Gastroesophageal sphincter (tissue), 4 donors: ENCODE measurements around the gene WWC1. TPM values are rescaled to one million over a fixed set of nuclear protein-coding genes. Genes with fewer than 3 reads are reported as not detected.

ENCODE experiments used
- ATAC-seq: fragments of 150-250 bp; one replicate; pipeline ENCODE4 v1.9.1; 2016; ENCODE audit warnings: mild to moderate bottlenecking, moderate library complexity
- H3K27ac ChIP-seq, 4 donors: fragments of 200-600 bp; sonication (generic) in 3 of 4; 1 replicate in 3 of 4; 2 replicates in 1 of 4; pipeline ENCODE4 v1.5.1; 2016 to 2019
- H3K27me3 ChIP-seq: fragments of 200-600 bp; sonication (generic); one replicate; pipeline ENCODE4 v1.5.1; 2019
- H3K36me3 ChIP-seq, 2 donors: fragments of 200-600 bp; sonication (generic); one replicate each; pipeline ENCODE4 v1.5.1; 2019; ENCODE audit warnings: control low read depth in 1 of 2
- H3K4me1 ChIP-seq, 3 donors: fragments of 200-600 bp; sonication (generic); 1 replicate in 2 of 3; 2 replicates in 1 of 3; pipeline ENCODE4 v1.5.1; 2016 to 2019; ENCODE audit warnings: control low read depth in 2 of 3
- H3K4me3 ChIP-seq, 2 donors: fragments of 200-600 bp; sonication (generic); one replicate each; pipeline ENCODE4 v1.5.1; 2019; ENCODE audit warnings: mild to moderate bottlenecking in 1 of 2, moderate library complexity in 1 of 2
- H3K9me3 ChIP-seq, 3 donors: fragments of 200-600 bp; sonication (generic); one replicate each; pipeline ENCODE4 v1.5.1; 2017 to 2019; ENCODE audit warnings: control low read depth in 2 of 3
- CTCF ChIP-seq, 4 experiments: fragments of 200-600 bp in 2 of 4; fragments of 450-650 bp in 2 of 4; sonication (generic) in 1 of 4; IDR thresholded peaks; one replicate each; pipeline ENCODE4 v1.5.1; 2017 to 2019; ENCODE audit warnings: antibody characterized with exemption in 4 of 4, mild to moderate bottlenecking in 2 of 4, moderate library complexity in 2 of 4
- EP300 ChIP-seq: sonication (generic); formaldehyde crosslinking; IDR thresholded peaks from one replicate; pipeline ENCODE4 v1.6.1; 2017; ENCODE audit warnings: antibody characterized with exemption, mild to moderate bottlenecking
- POLR2A ChIP-seq, 2 donors: fragments of 450-650 bp; IDR thresholded peaks; one replicate each; pipeline ENCODE4 v1.6.1; 2017; ENCODE audit warnings: antibody characterized with exemption in 2 of 2, mild to moderate bottlenecking in 2 of 2, moderate library complexity in 1 of 2
- POLR2AphosphoS5 ChIP-seq: sonication (generic); formaldehyde crosslinking; IDR thresholded peaks from one replicate; pipeline ENCODE4 v1.6.1; 2017; ENCODE audit warnings: antibody characterized with exemption
- WGBS, 2 donors: methylation state at CpG; one replicate each; pipeline ENCODE4 v1.1.5; 2018; ENCODE audit warnings: low coverage in 1 of 2; 5-methylcytosine and 5-hydroxymethylcytosine counted together
- total RNA-seq, 4 donors: library from RNA; depleted of rRNA; stranded (reverse); fragments of >200 nt; gene quantifications; one replicate each; pipeline ENCODE4 v1.1.0, GENCODE V29; 2016

WWC1 gene
- total RNA-seq, 4 donors from 2014 or later = 0.67 to 6.9 (median 3.8) TPM

- no peaks in the 10 kb centered on the region for H3K36me3 ChIP-seq
These were observed 11.3 kb downstream of the WWC1 start for GRCh38 chr5:168302785-168303184.

DNA sequence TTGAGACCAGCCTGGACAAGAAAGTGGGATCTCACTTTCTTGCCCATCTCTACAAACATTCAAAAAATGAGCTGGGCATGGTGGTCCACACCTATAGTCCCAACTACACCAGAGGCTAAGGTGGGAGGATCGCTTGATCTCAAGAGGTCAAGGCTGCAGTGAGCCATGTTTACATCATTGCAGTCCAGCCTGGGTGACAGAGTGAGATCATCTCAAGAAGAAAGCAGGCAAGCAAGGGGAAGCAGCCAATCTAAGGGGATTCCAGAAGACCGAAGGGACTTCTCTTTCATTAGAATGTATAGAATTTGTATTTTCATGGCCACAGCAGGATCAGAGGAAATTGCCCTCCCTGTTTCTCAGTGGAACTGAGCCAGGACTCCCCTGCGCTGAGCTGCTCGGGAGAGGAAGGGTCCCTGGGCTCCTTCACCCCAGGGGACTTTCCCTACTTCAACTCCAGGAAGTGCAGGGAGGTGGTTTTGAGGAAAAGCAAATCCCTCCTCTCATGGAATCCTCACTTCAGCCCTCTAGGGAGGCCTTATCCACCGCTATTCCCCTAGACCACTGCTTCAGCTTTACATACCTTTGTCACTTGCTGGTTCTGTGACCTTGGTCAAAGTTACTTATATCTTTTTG is 12.1 kb downstream of the WWC1 start:
- TF ChIP-seq POLR2AphosphoS5 (no peak), POLR2A (IDR thresholded peaks at IDR 0.05) (no peak), CTCF (IDR thresholded peaks at IDR 0.05) (no peak)
- no peaks in the 10 kb centered on the region for H3K9me3 ChIP-seq
- no peaks in the 10 kb centered on the region for H3K4me1 ChIP-seq
- no peak for ATAC-seq
- 81% methylated on average over 4 of the region's 5 CpGs; no CpG with 5 or more reads in 1 of the 2 donors for WGBS, 2 donors
- H3K4me3 ChIP-seq = no peak overlapping the region
- no peak overlapping the region for H3K27ac ChIP-seq
- H3K27me3 ChIP-seq = peaks cover 6% of the 10 kb centered on the region
- H3K36me3 ChIP-seq = no peaks in the 10 kb centered on the region

More at GRCh38 chr5:168302785-168303184, 11.3 kb downstream of the WWC1 start:
- ATAC-seq = no peak
- Histone ChIP-seq H3K4me1 (no peaks in the 10 kb centered on the region), H3K4me3 (no peak overlapping the region), H3K9me3 (no peaks in the 10 kb centered on the region), H3K27ac (no peak overlapping the region), H3K27me3 (peaks cover 12% of the 10 kb centered on the region)
- no peak for TF ChIP-seq EP300
- TF ChIP-seq POLR2AphosphoS5 = no peak
- no peak for TF ChIP-seq POLR2A (IDR thresholded peaks at IDR 0.05)
- no peak for TF ChIP-seq CTCF (IDR thresholded peaks at IDR 0.05)
- 60 to 83% methylated on average over 1 to 3 of the region's 3 CpGs for WGBS, 2 donors

DNA sequence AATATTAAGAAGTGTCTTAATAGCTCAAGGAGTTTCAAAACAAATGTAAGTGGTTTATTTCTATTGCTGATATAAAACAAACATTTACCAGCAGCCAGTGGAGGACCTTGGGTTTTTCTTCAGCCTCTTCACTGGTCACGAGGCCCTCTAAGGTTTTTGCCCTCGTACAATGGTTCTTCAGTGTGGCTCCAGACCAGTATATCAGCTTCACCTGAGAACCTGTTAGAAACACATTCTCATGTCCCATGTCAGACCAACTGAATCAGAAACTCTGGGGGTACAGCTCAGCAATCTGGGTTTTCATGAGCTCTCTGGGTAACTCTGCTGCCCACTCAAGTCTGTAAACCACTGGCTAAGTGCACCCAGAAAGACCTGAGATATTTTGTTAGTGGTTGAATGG is 12.9 kb downstream of the WWC1 start:
- no peaks in the 10 kb centered on the region for H3K27me3 ChIP-seq
- H3K36me3 ChIP-seq = no peaks in the 10 kb centered on the region
- 68 to 86% methylated on average over 2 of the region's 2 CpGs for WGBS, 2 donors
- no peak for TF ChIP-seq POLR2AphosphoS5
- no peak for TF ChIP-seq CTCF (IDR thresholded peaks at IDR 0.05)
- no peak for TF ChIP-seq EP300
- no peak for TF ChIP-seq POLR2A (IDR thresholded peaks at IDR 0.05)
- H3K9me3 ChIP-seq = no peaks in the 10 kb centered on the region
- ATAC-seq = no peak
- H3K27ac ChIP-seq = no peak overlapping the region
- no peak overlapping the region for H3K4me3 ChIP-seq
- H3K4me1 ChIP-seq = no peaks in the 10 kb centered on the region

DNA sequence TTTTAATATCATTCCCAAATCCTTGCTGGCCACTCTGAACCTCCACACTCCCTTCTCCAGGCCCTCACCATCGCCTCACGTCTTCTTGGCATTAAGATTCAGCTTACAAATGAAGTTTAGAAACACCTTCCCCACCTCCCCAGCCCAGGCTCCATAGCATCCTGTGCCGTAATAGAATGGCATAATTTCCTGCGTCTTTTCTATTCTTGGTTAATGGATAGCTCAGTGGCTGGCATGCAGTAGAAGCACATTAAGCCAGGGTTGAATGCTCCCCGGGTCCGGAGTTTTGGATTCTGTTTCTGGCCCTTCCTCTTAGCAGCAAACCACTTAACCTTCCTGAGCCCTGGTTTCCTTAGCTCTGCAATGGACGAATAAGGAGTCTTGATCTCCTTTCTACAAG is 13.8 kb downstream of the WWC1 start:
- Histone ChIP-seq H3K4me1 (no peaks in the 10 kb centered on the region), H3K27ac (no peak overlapping the region), H3K36me3 (no peaks in the 10 kb centered on the region), H3K4me3 (no peak overlapping the region), H3K9me3 (no peaks in the 10 kb centered on the region), H3K27me3 (no peaks in the 10 kb centered on the region)
- TF ChIP-seq POLR2A (IDR thresholded peaks at IDR 0.05) (no peak), POLR2AphosphoS5 (no peak), CTCF (IDR thresholded peaks at IDR 0.05) (no peak), EP300 (no peak)
- WGBS, 2 donors = 72 to 90% methylated on average over 4 to 6 of the region's 7 CpGs
- ATAC-seq = no peak

DNA sequence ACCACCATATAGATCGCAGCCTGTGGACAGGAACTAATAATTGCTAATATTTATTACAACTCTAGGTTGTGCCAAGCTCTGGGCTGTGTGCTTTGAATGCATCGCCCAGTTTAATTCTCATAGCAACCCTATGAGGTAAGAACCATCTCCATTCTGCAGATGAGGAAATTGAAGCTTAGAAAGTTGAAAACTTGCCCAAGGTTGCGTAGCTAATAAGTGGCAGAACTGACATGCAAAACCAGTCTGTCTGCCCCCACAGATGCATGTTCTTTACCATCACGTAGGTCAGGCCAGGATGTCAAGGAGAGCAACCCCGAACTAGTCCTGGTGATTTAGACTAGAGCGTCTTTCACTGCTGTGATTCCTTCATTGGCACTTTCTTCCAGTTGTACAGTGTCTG is 15.6 kb downstream of the WWC1 start:
- no peak for ATAC-seq
- H3K9me3 ChIP-seq = no peaks in the 10 kb centered on the region
- no peak for TF ChIP-seq POLR2AphosphoS5
- TF ChIP-seq POLR2A (IDR thresholded peaks at IDR 0.05) = no peak

More for the DNA sequence above, 15.6 kb downstream of the WWC1 start:
- Histone ChIP-seq H3K4me1 (no peaks in the 10 kb centered on the region), H3K27ac (no peak overlapping the region), H3K27me3 (no peaks in the 10 kb centered on the region), H3K36me3 (no peaks in the 10 kb centered on the region), H3K4me3 (no peak overlapping the region)
- WGBS, 2 donors = 84 to 95% methylated on average over 6 of the region's 6 CpGs
